MM.1S (cell line): ENCODE measurements around the gene RITA1.

Source experiments
- CTCF ChIP-seq: fragments of 300-600 bp; sonication (generic); IDR thresholded peaks from 2 replicates; pipeline ENCODE4 v1.5.1; 2016; ENCODE audit warnings: antibody characterized with exemption, low read length, mixed read lengths
- EZH2 ChIP-seq: fragments of 300-600 bp; sonication (generic); optimal IDR thresholded peaks from 2 replicates; pipeline ENCODE3; 2017; ENCODE audit warnings: low read depth, mild to moderate bottlenecking, antibody characterized with exemption, low read length, mixed read lengths
- EZH2phosphoT487 ChIP-seq: fragments of 300-600 bp; sonication (generic); IDR thresholded peaks from 2 replicates; pipeline ENCODE4 v1.6.1; 2018; ENCODE audit warnings: antibody characterized with exemption, low read length

GRCh38 chr12:113186033-113186365 lies 478 bp downstream of the RITA1 start:
- TF ChIP-seq CTCF (no peak), EZH2phosphoT487 (no peak), EZH2 (no peak)
